Uterus (tissue), 2 donors: Measurements from ENCODE around the gene XPNPEP3.
"Not testable (repeated sequence)": the region's sequence is repeated elsewhere in the genome, so short reads cannot be mapped to it uniquely, and the experiment has no call there.

Experiments used
- POLR2A ChIP-seq, 2 donors: fragments of 450-650 bp; IDR thresholded peaks; one replicate each; pipeline ENCODE4 v1.6.1; 2016; ENCODE audit warnings: antibody characterized with exemption in 2 of 2, mild to moderate bottlenecking in 1 of 2, moderate library complexity in 1 of 2
- TF ChIP-seq, protein P1 (sequence below), 4 experiments: fragments of 200-600 bp in 2 of 4; fragments of 450-650 bp in 2 of 4; sonication (generic) in 2 of 4; IDR thresholded peaks; one replicate each; pipeline ENCODE4 v1.5.1; 2016 to 2019; ENCODE audit warnings: antibody characterized with exemption in 4 of 4, mild to moderate bottlenecking in 2 of 4, moderate library complexity in 1 of 4

DNA sequence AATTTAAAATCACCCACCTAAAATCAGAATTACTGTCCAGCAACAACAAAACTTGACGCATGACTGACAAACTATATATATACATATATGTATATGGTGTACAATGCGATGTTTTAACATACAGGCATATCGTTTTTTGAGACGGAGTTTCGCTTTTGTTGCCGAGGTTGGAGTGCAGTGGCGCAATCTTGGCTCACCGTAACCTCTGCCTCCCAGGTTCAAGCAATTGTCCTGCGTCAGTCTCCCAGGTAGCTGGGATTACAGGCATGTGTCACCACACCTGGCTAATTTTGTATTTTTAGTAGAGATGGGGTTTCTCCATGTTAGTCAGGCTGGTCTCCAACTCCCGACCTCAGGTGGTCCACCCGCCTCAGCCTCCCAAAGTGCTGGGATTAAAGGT lies 11.1 kb upstream of the XPNPEP3 start:
- TF ChIP-seq POLR2A (IDR thresholded peaks at IDR 0.05), result not testable (repeated sequence)
- TF ChIP-seq, protein P1, sequence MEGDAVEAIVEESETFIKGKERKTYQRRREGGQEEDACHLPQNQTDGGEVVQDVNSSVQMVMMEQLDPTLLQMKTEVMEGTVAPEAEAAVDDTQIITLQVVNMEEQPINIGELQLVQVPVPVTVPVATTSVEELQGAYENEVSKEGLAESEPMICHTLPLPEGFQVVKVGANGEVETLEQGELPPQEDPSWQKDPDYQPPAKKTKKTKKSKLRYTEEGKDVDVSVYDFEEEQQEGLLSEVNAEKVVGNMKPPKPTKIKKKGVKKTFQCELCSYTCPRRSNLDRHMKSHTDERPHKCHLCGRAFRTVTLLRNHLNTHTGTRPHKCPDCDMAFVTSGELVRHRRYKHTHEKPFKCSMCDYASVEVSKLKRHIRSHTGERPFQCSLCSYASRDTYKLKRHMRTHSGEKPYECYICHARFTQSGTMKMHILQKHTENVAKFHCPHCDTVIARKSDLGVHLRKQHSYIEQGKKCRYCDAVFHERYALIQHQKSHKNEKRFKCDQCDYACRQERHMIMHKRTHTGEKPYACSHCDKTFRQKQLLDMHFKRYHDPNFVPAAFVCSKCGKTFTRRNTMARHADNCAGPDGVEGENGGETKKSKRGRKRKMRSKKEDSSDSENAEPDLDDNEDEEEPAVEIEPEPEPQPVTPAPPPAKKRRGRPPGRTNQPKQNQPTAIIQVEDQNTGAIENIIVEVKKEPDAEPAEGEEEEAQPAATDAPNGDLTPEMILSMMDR (IDR thresholded peaks at IDR 0.05), result not testable (repeated sequence)
